Measurements from ENCODE around the gene CDHR4. TPM values are rescaled to one million over a fixed set of nuclear protein-coding genes. Genes with fewer than 3 reads are reported as not detected.
"Not testable (repeated sequence)": the region's sequence is repeated elsewhere in the genome, so short reads cannot be mapped to it uniquely, and the experiment has no call there.

CDHR4 gene
- total RNA-seq, 2 donors from 2014 or later, result 0.24 TPM; not detected in 1

- intact Hi-C loops (cut with DNase I), result no loop called here
- no peak for ATAC-seq
- DNase-seq, result no peak
Measured at GRCh38 chr3:49751501-49751900, 48.2 kb downstream of the CDHR4 start.

GRCh38 chr3:49750056-49750455 is 49.6 kb downstream of the CDHR4 start:
- peak in 1 of 2 donors; percentile 53 for ATAC-seq
- DNase-seq, result no peak
- intact Hi-C loops (cut with DNase I), result no loop called here

GRCh38 chr3:49748874-49749273 is 50.8 kb downstream of the CDHR4 start:
- ATAC-seq; DNase-seq; intact Hi-C loops (cut with DNase I): not testable (repeated sequence)

- intact Hi-C loops (cut with DNase I), result no loop called here
- DNase-seq (no peak), ATAC-seq (no peak)
Measured at GRCh38 chr3:49747792-49748480, 51.7 kb downstream of the CDHR4 start.

GRCh38 chr3:49745986-49746385 is 53.7 kb downstream of the CDHR4 start:
- ATAC-seq (no peak), DNase-seq (no peak)
- intact Hi-C loops (cut with DNase I), result no loop called here

Small RNAs within 50 kb of the gene (microRNA-seq; reads per million reads assigned to microRNA genes)
- 0 to 0.20 reads per million in 2 donors for gene MIR5193

Other genes with a start within 250 kb of the CDHR4 start
- under 1 TPM; 0.27 to 0.39 TPM for gene BSN, start 245.4 kb downstream of the CDHR4 start, total RNA-seq
- gene APEH, start 125.5 kb downstream of the CDHR4 start, total RNA-seq, result 10 to 100 TPM; 75.3 to 82.6 TPM
- 10 to 100 TPM in 1 of 2 donors, 1 to 10 TPM in 1; 8.8 to 11.5 TPM for gene MST1, start 110.4 kb downstream of the CDHR4 start, total RNA-seq
- gene RNF123, start 110.3 kb downstream of the CDHR4 start, total RNA-seq, result 10 to 100 TPM; 39.2 to 44.8 TPM
- under 1 TPM in 1 of 2 donors, not detected in 1; 0.09 TPM for gene AMIGO3, start 80.2 kb downstream of the CDHR4 start, total RNA-seq
- 10 to 100 TPM; 22.4 to 38.3 TPM for gene GMPPB, start 75.9 kb downstream of the CDHR4 start, total RNA-seq
- 10 to 100 TPM; 22.3 to 22.4 TPM for gene IP6K1, start 13.3 kb downstream of the CDHR4 start, total RNA-seq
- 1 to 10 TPM; 2.6 to 3.8 TPM for gene INKA1, start 3.4 kb upstream of the CDHR4 start, total RNA-seq
- gene UBA7, start 14.1 kb upstream of the CDHR4 start, total RNA-seq, result 10 to 100 TPM; 23.9 to 31.0 TPM
- gene TRAIP, start 56.7 kb upstream of the CDHR4 start, total RNA-seq, result 1 to 10 TPM; 1.4 to 1.7 TPM
- not detected for gene CAMKV, start 70.0 kb upstream of the CDHR4 start, total RNA-seq
- gene MST1R, start 104.0 kb upstream of the CDHR4 start, total RNA-seq, result 1 to 10 TPM; 1.7 to 1.8 TPM
- 1 to 10 TPM; 7.3 to 9.4 TPM for gene MON1A, start 129.9 kb upstream of the CDHR4 start, total RNA-seq
- 10 to 100 TPM; 38.2 to 45.4 TPM for gene RBM6, start 140.3 kb upstream of the CDHR4 start, total RNA-seq

Measured in left cardiac atrium (tissue), 4 donors.